HG03442 (cell line): ENCODE data around the gene DBET.
"Not testable (repeated sequence)": the region's sequence is repeated elsewhere in the genome, so short reads cannot be mapped to it uniquely, and the experiment has no call there.

Experiments
- ATAC-seq: cut with Tn5 transposase; IDR thresholded peaks from one replicate; pipeline ENCODE4 v1.9.1; 2021; ENCODE audit warnings: mild to moderate bottlenecking, moderate library complexity; ENCODE audit not compliant: unreplicated experiment

The DBET gene

GRCh38 chr4:190049378-190050239 is 14.7 kb upstream of the DBET start:
- ATAC-seq, result not testable (repeated sequence)

GRCh38 chr4:190058997-190059396 is 5.3 kb upstream of the DBET start:
- not testable (repeated sequence) for ATAC-seq

GRCh38 chr4:190064805-190065204 is 503 bp downstream of the DBET start:
- not testable (repeated sequence) for ATAC-seq

- not testable (repeated sequence) for ATAC-seq
Measured at GRCh38 chr4:190068351-190068750, 4.0 kb downstream of the DBET start.

GRCh38 chr4:190093052-190093451 is 28.8 kb downstream of the DBET start:
- not testable (repeated sequence) for ATAC-seq

GRCh38 chr4:190094031-190094430 is 29.7 kb downstream of the DBET start:
- ATAC-seq, result not testable (repeated sequence)

- not testable (repeated sequence) for ATAC-seq
Measured at GRCh38 chr4:190095335-190095734, 31.0 kb downstream of the DBET start.

GRCh38 chr4:190099605-190100004 is 35.3 kb downstream of the DBET start:
- ATAC-seq, result not testable (repeated sequence)

- not testable (repeated sequence) for ATAC-seq
Measured at GRCh38 chr4:190101525-190101924, 37.2 kb downstream of the DBET start.

GRCh38 chr4:190106191-190106590 is 41.9 kb downstream of the DBET start:
- ATAC-seq, result not testable (repeated sequence)

GRCh38 chr4:190106611-190107480 is 42.5 kb downstream of the DBET start:
- ATAC-seq, result not testable (repeated sequence)

GRCh38 chr4:190107766-190108485 is 43.6 kb downstream of the DBET start:
- ATAC-seq, result not testable (repeated sequence)

- ATAC-seq, result not testable (repeated sequence)
Measured at GRCh38 chr4:190108756-190109155, 44.5 kb downstream of the DBET start.

- ATAC-seq, result not testable (repeated sequence)
Measured at GRCh38 chr4:190109390-190110011, 45.2 kb downstream of the DBET start.

GRCh38 chr4:190110033-190110432 is 45.7 kb downstream of the DBET start:
- not testable (repeated sequence) for ATAC-seq

GRCh38 chr4:190110570-190111295 is 46.4 kb downstream of the DBET start:
- ATAC-seq, result not testable (repeated sequence)

- ATAC-seq, result not testable (repeated sequence)
Measured at GRCh38 chr4:190112879-190113278, 48.6 kb downstream of the DBET start.

GRCh38 chr4:190114991-190115390 is 50.7 kb downstream of the DBET start:
- ATAC-seq, result not testable (repeated sequence)
